Transverse colon (tissue), 4 donors: Measurements from ENCODE around the gene FNTB.

Experiments used
- CTCF ChIP-seq, 5 experiments: fragments of 200-600 bp in 3 of 5; fragments of 450-650 bp in 2 of 5; sonication (generic) in 3 of 5; IDR thresholded peaks; 1 replicate in 2 of 5; 2 replicates in 3 of 5; pipeline ENCODE4 v1.5.1; 2016 to 2017; ENCODE audit warnings: antibody characterized with exemption in 5 of 5, inconsistent platforms in 3 of 5, mild to moderate bottlenecking in 2 of 5, moderate library complexity in 1 of 5
- EP300 ChIP-seq: sonication (generic); formaldehyde crosslinking; IDR thresholded peaks from one replicate; pipeline ENCODE4 v1.6.1; 2017; ENCODE audit warnings: antibody characterized with exemption, low read depth
- POLR2AphosphoS5 ChIP-seq, 3 donors: sonication (generic); formaldehyde crosslinking; IDR thresholded peaks; one replicate each; pipeline ENCODE4 v1.6.1; 2016; ENCODE audit warnings: antibody characterized with exemption in 3 of 3

GRCh38 chr14:65040666-65041433, 54.2 kb downstream of the FNTB start:
- no peak for TF ChIP-seq CTCF (IDR thresholded peaks at IDR 0.05)
- TF ChIP-seq EP300, result no peak
- TF ChIP-seq POLR2AphosphoS5 (IDR thresholded peaks at IDR 0.05), result no peak
